Activated CD4-positive, alpha-beta T cell treated with anti-CD3 and anti-CD28 coated beads for 1 hour (primary cell): ENCODE measurements around the gene P2RX7.

Source experiments
- DNase-seq: peaks from one replicate; pipeline ENCODE4 v3.0.0-alpha.2; 2020

Gene P2RX7

GRCh38 chr12:121111684-121112083 lies 21.0 kb upstream of the P2RX7 start:
- DNase-seq, result no peak

GRCh38 chr12:121112496-121112895 lies 20.2 kb upstream of the P2RX7 start:
- no peak for DNase-seq

- no peak for DNase-seq
Observed at GRCh38 chr12:121113057-121113456, 19.6 kb upstream of the P2RX7 start.

GRCh38 chr12:121114019-121114639 lies 18.5 kb upstream of the P2RX7 start:
- DNase-seq, result no peak

GRCh38 chr12:121114806-121115205 lies 17.9 kb upstream of the P2RX7 start:
- no peak for DNase-seq

GRCh38 chr12:121115530-121115929 lies 17.1 kb upstream of the P2RX7 start:
- DNase-seq, result no peak

- DNase-seq, result no peak
Observed at GRCh38 chr12:121116318-121117225, 16.1 kb upstream of the P2RX7 start.

GRCh38 chr12:121117226-121117777 lies 15.4 kb upstream of the P2RX7 start:
- DNase-seq, result no peak

GRCh38 chr12:121120323-121120722 lies 12.4 kb upstream of the P2RX7 start:
- DNase-seq, result no peak

- DNase-seq, result no peak
Observed at GRCh38 chr12:121120989-121121755, 11.5 kb upstream of the P2RX7 start.

- DNase-seq, result no peak
Observed at GRCh38 chr12:121121805-121122204, 10.9 kb upstream of the P2RX7 start.

- DNase-seq, result no peak
Observed at GRCh38 chr12:121123488-121123887, 9.2 kb upstream of the P2RX7 start.

GRCh38 chr12:121124402-121125109 lies 8.1 kb upstream of the P2RX7 start:
- DNase-seq, result no peak

- no peak for DNase-seq
Observed at GRCh38 chr12:121127501-121127900, 5.2 kb upstream of the P2RX7 start.

GRCh38 chr12:121128908-121129810 lies 3.5 kb upstream of the P2RX7 start:
- DNase-seq, result peak; percentile 69

GRCh38 chr12:121129811-121130147 lies 2.9 kb upstream of the P2RX7 start:
- no peak for DNase-seq

- no peak for DNase-seq
Observed at GRCh38 chr12:121130866-121131373, 1.8 kb upstream of the P2RX7 start.

GRCh38 chr12:121131941-121132341 lies 735 bp upstream of the P2RX7 start:
- no peak for DNase-seq

- DNase-seq, result no peak
Observed at GRCh38 chr12:121133838-121134237, 1.2 kb downstream of the P2RX7 start.

GRCh38 chr12:121135320-121135719 lies 2.6 kb downstream of the P2RX7 start:
- DNase-seq, result no peak

- no peak for DNase-seq
Observed at GRCh38 chr12:121137512-121137911, 4.8 kb downstream of the P2RX7 start.
